GM10248 (cell line): ENCODE results near the gene FAM20B.

Experiments used
- CTCF ChIA-PET: fragments of 300-600 bp; sonication (Branson Sonifier 250); formaldehyde crosslinking; extraction: SDS; loops from one replicate; lab custom pipeline; 2021; ENCODE audit warnings: antibody characterized with exemption; lab: Yijun Ruan, JAX
- POLR2A ChIA-PET: fragments of 350-650 bp; sonication (Branson Sonifier 250); formaldehyde crosslinking; extraction: SDS; loops from one replicate; lab custom pipeline; 2020; ENCODE audit warnings: antibody characterized with exemption; lab: Yijun Ruan, JAX
- DNase-seq: peaks from one replicate; pipeline ENCODE4 v3.0.0; 2012; ENCODE audit errors: extremely low spot score
- CTCF ChIP-seq: IDR thresholded peaks from 2 replicates; pipeline ENCODE4 v1.5.1; 2012; ENCODE audit warnings: mild to moderate bottlenecking, low read depth; ENCODE audit errors: extremely low read depth, missing control alignments, control extremely low read depth

The FAM20B gene

GRCh38 chr1:179081687-179082332, 56.1 kb downstream of the FAM20B start, which contains the start of gene TOR3A:
Gene TOR3A (plus strand): TSS chr1:179082070. CDS start chr1:179082129, 59 bp downstream.
- ChIA-PET CTCF (interaction anchor here (0.9 to 8.1 kb wide), 10 partner anchors 24 to 733 kb away, joined by 3 to 89 read pairs (median 7); partner anchors contain the start of gene SOAT1), POLR2A (interaction anchor here (1.2 kb wide), 1 partner anchor 10 kb away, joined by 3 read pairs; no protein-coding TSS in a partner anchor)
- no peak for TF ChIP-seq CTCF
- peak; percentile 96 for DNase-seq

- peak; percentile 44 for DNase-seq
- no peak for TF ChIP-seq CTCF
- ChIA-PET CTCF (interaction anchor here (0.7 to 8.1 kb wide), 7 partner anchors 39 to 871 kb away, joined by 3 to 89 read pairs (median 7); partner anchors contain the start of genes CEP350 and SOAT1), POLR2A (interaction anchor here (0.6 to 1.2 kb wide), 3 partner anchors 9 to 174 kb away, joined by 3 read pairs; no protein-coding TSS in a partner anchor)
Observed at GRCh38 chr1:179082333-179082998, 56.8 kb downstream of the FAM20B start.

GRCh38 chr1:179082999-179083335, 57.3 kb downstream of the FAM20B start:
- CTCF ChIA-PET, result interaction anchor here (0.7 to 8.1 kb wide), 7 partner anchors 39 to 871 kb away, joined by 3 to 89 read pairs (median 7); partner anchors contain the start of genes CEP350 and SOAT1
- POLR2A ChIA-PET, result interaction anchor here (0.6 to 1.1 kb wide), 2 partner anchors 10 to 173 kb away, joined by 3 read pairs; no protein-coding TSS in a partner anchor
- no peak for DNase-seq
- no peak for TF ChIP-seq CTCF

DNA sequence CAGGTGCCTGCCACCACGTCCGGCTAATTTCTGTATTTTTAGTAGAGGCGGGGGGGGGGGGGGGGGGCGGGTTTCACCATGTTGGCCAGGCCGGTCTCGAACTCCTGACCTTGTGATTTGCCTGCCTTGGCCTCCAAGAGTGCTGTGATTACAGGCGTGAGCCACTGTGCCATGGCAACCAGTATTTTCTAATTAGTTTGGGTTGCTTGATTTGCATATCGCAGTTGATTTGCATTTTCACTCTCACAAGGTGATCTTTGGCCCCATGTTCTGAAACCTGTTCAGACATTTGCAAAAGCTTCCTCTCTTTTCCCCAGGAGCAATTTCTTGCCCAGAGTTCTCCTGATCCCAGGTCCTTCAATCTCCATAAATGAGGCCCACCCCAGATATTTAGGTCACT, 57.8 kb downstream of the FAM20B start:
- DNase-seq, result no peak
- CTCF ChIA-PET, result interaction anchor here (1.3 to 8.1 kb wide), 6 partner anchors 38 to 731 kb away, joined by 3 to 89 read pairs (median 8); partner anchors contain the start of gene SOAT1
- POLR2A ChIA-PET, result interaction anchor here (1.1 kb wide), 1 partner anchor 10 kb away, joined by 3 read pairs; no protein-coding TSS in a partner anchor
- no peak for TF ChIP-seq CTCF

- POLR2A ChIA-PET, result no interaction called here
- no peak for DNase-seq
- TF ChIP-seq CTCF, result no peak
- CTCF ChIA-PET, result interaction anchor here (1.0 to 2.9 kb wide), 9 partner anchors 7 to 728 kb away, joined by 3 to 7 read pairs (median 5); no protein-coding TSS in a partner anchor
Observed at GRCh38 chr1:179087665-179088064, 62.0 kb downstream of the FAM20B start.

- ChIA-PET POLR2A (no interaction called here), CTCF (interaction anchor here (1.7 to 2.3 kb wide), 2 partner anchors 10 to 16 kb away, joined by 5 to 7 read pairs; no protein-coding TSS in a partner anchor)
- no peak for TF ChIP-seq CTCF
- no peak for DNase-seq
Observed at GRCh38 chr1:179089827-179090482, 64.3 kb downstream of the FAM20B start.
